Mesenchymal stem cell (in vitro differentiated cells and primary cell): ENCODE measurements around the gene TRIM66.
A peak's percentile ranks its signal among the peaks of the same experiment; 100 is the strongest.

ENCODE experiments used
- DNase-seq: peaks from one replicate; pipeline ENCODE4 v3.0.0-alpha.2; 2013
- H2AFZ ChIP-seq: one replicate; pipeline ENCODE4 v1.6.1; 2013; ENCODE audit warnings: low read depth, mild to moderate bottlenecking, control low read depth, inconsistent platforms, low read length, moderate library complexity
- H2AK5ac ChIP-seq: 2 replicates; pipeline ENCODE4 v1.6.1; 2013; ENCODE audit warnings: low read length, moderate library complexity, mild to moderate bottlenecking, inconsistent platforms; ENCODE audit not compliant: severe bottlenecking
- H2BK120ac ChIP-seq: one replicate; pipeline ENCODE4 v1.6.1; 2013; ENCODE audit warnings: low read depth, mild to moderate bottlenecking, inconsistent platforms, low read length, moderate library complexity
- H2BK12ac ChIP-seq, 2 experiments: one replicate each; pipeline ENCODE4 v1.6.1; 2013; ENCODE audit warnings: inconsistent platforms in 2 of 2, low read length in 2 of 2, mild to moderate bottlenecking in 2 of 2, moderate library complexity in 2 of 2, control low read depth in 1 of 2
- H2BK15ac ChIP-seq: one replicate; pipeline ENCODE4 v1.6.1; 2013; ENCODE audit warnings: mild to moderate bottlenecking, low read depth, inconsistent platforms; ENCODE audit not compliant: poor library complexity, severe bottlenecking
- H2BK5ac ChIP-seq: 2 replicates; pipeline ENCODE4 v1.6.1; 2013; ENCODE audit warnings: low read depth, mild to moderate bottlenecking, low read length, control low read depth, inconsistent platforms; ENCODE audit not compliant: poor library complexity, severe bottlenecking
- H3K14ac ChIP-seq, 2 experiments: one replicate each; pipeline ENCODE4 v1.6.1; 2013; ENCODE audit warnings: inconsistent platforms in 2 of 2, low read length in 2 of 2, control low read depth in 1 of 2, mild to moderate bottlenecking in 1 of 2, moderate library complexity in 1 of 2
- H3K18ac ChIP-seq, 2 experiments: one replicate each; pipeline ENCODE4 v1.6.1; 2013; ENCODE audit warnings: inconsistent platforms in 2 of 2, low read length in 2 of 2, control low read depth in 1 of 2, low read depth in 1 of 2, mild to moderate bottlenecking in 1 of 2
- H3K23ac ChIP-seq, 2 experiments: one replicate each; pipeline ENCODE4 v1.6.1; 2013; ENCODE audit warnings: inconsistent platforms in 2 of 2, low read length in 2 of 2, mild to moderate bottlenecking in 2 of 2, moderate library complexity in 2 of 2, control low read depth in 1 of 2
- H3K27ac ChIP-seq: 2 replicates; pipeline ENCODE4 v1.5.1; 2013; ENCODE audit warnings: mild to moderate bottlenecking, moderate library complexity, low read length, control low read depth, inconsistent platforms; ENCODE audit not compliant: poor library complexity, severe bottlenecking
- H3K27me3 ChIP-seq, 2 experiments: 2 replicates each; pipeline versions ENCODE4 v1.6.1 to v1.7.0; 2013; ENCODE audit warnings: low read length in 2 of 2, mild to moderate bottlenecking in 2 of 2, moderate library complexity in 2 of 2, control low read depth in 1 of 2, inconsistent platforms in 1 of 2; ENCODE audit not compliant: control insufficient read depth in 1 of 2, insufficient read depth in 1 of 2
- H3K36me3 ChIP-seq, 2 experiments: 2 replicates each; pipeline versions ENCODE4 v1.6.1 to v1.7.0; 2013; ENCODE audit warnings: low read length in 2 of 2, control low read depth in 1 of 2, inconsistent platforms in 1 of 2, low read depth in 1 of 2, mild to moderate bottlenecking in 1 of 2; ENCODE audit not compliant: insufficient read depth in 2 of 2, control insufficient read depth in 1 of 2
- H3K4ac ChIP-seq, 2 experiments: one replicate each; pipeline ENCODE4 v1.6.1; 2013; ENCODE audit warnings: inconsistent platforms in 2 of 2, low read length in 2 of 2, mild to moderate bottlenecking in 2 of 2, moderate library complexity in 2 of 2, control low read depth in 1 of 2, low read depth in 1 of 2
- H3K4me1 ChIP-seq: 2 replicates; pipeline ENCODE4 v1.6.1; 2013; ENCODE audit warnings: low read depth, low read length, control low read depth; ENCODE audit not compliant: control insufficient read depth, insufficient read depth
- H3K4me2 ChIP-seq: 2 replicates; pipeline ENCODE4 v1.6.1; 2013; ENCODE audit warnings: low read length, mild to moderate bottlenecking, inconsistent platforms; ENCODE audit not compliant: poor library complexity, severe bottlenecking
- H3K4me3 ChIP-seq, 2 experiments: 2 replicates each; pipeline versions ENCODE4 v1.5.1 to v1.7.0; 2013; ENCODE audit warnings: low read length in 2 of 2, mild to moderate bottlenecking in 2 of 2, control low read depth in 1 of 2, low read depth in 1 of 2; ENCODE audit not compliant: insufficient read depth in 1 of 2
- H3K79me1 ChIP-seq: replicated peaks from 2 replicates; pipeline ENCODE4 v1.6.1; 2013; ENCODE audit warnings: mild to moderate bottlenecking, control low read depth, low read length, inconsistent platforms; ENCODE audit not compliant: poor library complexity, severe bottlenecking
- H3K9ac ChIP-seq: 2 replicates; pipeline ENCODE4 v1.7.0; 2013; ENCODE audit warnings: mild to moderate bottlenecking, low read length, moderate library complexity
- H3K9me3 ChIP-seq: 2 replicates; pipeline ENCODE4 v1.7.0; 2013; ENCODE audit warnings: mild to moderate bottlenecking, low read length; ENCODE audit not compliant: control insufficient read depth
- H4K8ac ChIP-seq: one replicate; pipeline ENCODE4 v1.6.1; 2013; ENCODE audit warnings: inconsistent platforms, mild to moderate bottlenecking, low read length, moderate library complexity
- H4K91ac ChIP-seq: one replicate; pipeline ENCODE4 v1.6.1; 2013; ENCODE audit warnings: mild to moderate bottlenecking, low read length, inconsistent platforms
- WGBS: methylation state at CpG from one replicate; pipeline ENCODE4 v1.1.7; 2013; ENCODE audit warnings: mixed read lengths; 5-methylcytosine and 5-hydroxymethylcytosine counted together

TRIM66 gene

GRCh38 chr11:8674859-8675258 is 7.6 kb downstream of the TRIM66 start:
- Histone ChIP-seq H4K8ac (no peak overlapping the region), H3K9ac (no peak overlapping the region), H3K18ac (no peak overlapping the region), H3K36me3 (peaks cover 4 to 20% of the 10 kb centered on the region in 2 experiments), H3K23ac (no peak overlapping the region), H2AK5ac (no peak overlapping the region), H3K9me3 (no peaks in the 10 kb centered on the region), H2AFZ (no peak overlapping the region), H3K14ac (no peak overlapping the region), H3K4me3 (no peak overlapping the region), H2BK15ac (no peak overlapping the region), H3K27ac (no peak overlapping the region), H3K4me1 (peaks cover 6% of the 10 kb centered on the region), H2BK5ac (no peak overlapping the region), H2BK120ac (no peak overlapping the region), H3K4ac (no peak overlapping the region), H3K4me2 (no peak overlapping the region), H3K27me3 (no peaks in the 10 kb centered on the region), H3K79me1 (no peaks in the 10 kb centered on the region), H4K91ac (no peak overlapping the region), H2BK12ac (no peak overlapping the region)
- 93% methylated on average over 2 of the region's 2 CpGs for WGBS
- DNase-seq: no peak

GRCh38 chr11:8672346-8672745 is 10.1 kb downstream of the TRIM66 start:
- peaks cover 7% of the 10 kb centered on the region for H3K4me1 ChIP-seq
- peak overlapping the region; percentile 37 for H2AK5ac ChIP-seq
- no peak overlapping the region for H2BK15ac ChIP-seq
- no peak overlapping the region for H2BK12ac ChIP-seq
- peaks cover 0 to 11% of the 10 kb centered on the region in 2 experiments for H3K36me3 ChIP-seq
- no peak overlapping the region for H2BK120ac ChIP-seq
- H3K27me3 ChIP-seq: no peaks in the 10 kb centered on the region
- H3K4me2 ChIP-seq: no peak overlapping the region
- no peak overlapping the region for H2BK5ac ChIP-seq
- no peak overlapping the region for H3K23ac ChIP-seq
- peak overlapping the region; percentile 71 for H3K27ac ChIP-seq
- H2AFZ ChIP-seq: no peak overlapping the region
- no peaks in the 10 kb centered on the region for H3K9me3 ChIP-seq
- H3K9ac ChIP-seq: peak overlapping the region; percentile 92
- WGBS: 100% methylated on average over 2 of the region's 2 CpGs
- no peak overlapping the region for H4K91ac ChIP-seq
- H3K18ac ChIP-seq: peak overlapping the region in 1 of 2 experiments; percentile 34
- no peak overlapping the region for H3K14ac ChIP-seq
- H3K4ac ChIP-seq: no peak overlapping the region
- H3K79me1 ChIP-seq: no peaks in the 10 kb centered on the region
- no peak overlapping the region for H4K8ac ChIP-seq
- no peak for DNase-seq
- H3K4me3 ChIP-seq: no peak overlapping the region

GRCh38 chr11:8671651-8672062 is 10.8 kb downstream of the TRIM66 start:
- Histone ChIP-seq H2BK5ac (no peak overlapping the region), H3K4me2 (no peak overlapping the region), H3K9ac (peak overlapping the region; percentile 92), H2BK15ac (no peak overlapping the region), H3K9me3 (no peaks in the 10 kb centered on the region), H2AK5ac (peak overlapping the region; percentile 37), H2AFZ (no peak overlapping the region), H2BK120ac (no peak overlapping the region), H3K4me3 (peak overlapping the region in 1 of 2 experiments; percentile 13), H3K14ac (no peak overlapping the region), H3K79me1 (peaks cover 2% of the 10 kb centered on the region), H3K18ac (peak overlapping the region; percentile 34 to 44), H3K23ac (no peak overlapping the region), H3K4me1 (peaks cover 7% of the 10 kb centered on the region), H2BK12ac (peak overlapping the region; percentile 23 to 62), H3K27me3 (no peaks in the 10 kb centered on the region), H4K8ac (peak overlapping the region; percentile 86), H3K27ac (peak overlapping the region; percentile 71), H3K36me3 (peaks cover 0 to 5% of the 10 kb centered on the region in 2 experiments), H4K91ac (peak overlapping the region; percentile 60), H3K4ac (peak overlapping the region in 1 of 2 experiments; percentile 3)
- 77% methylated on average over 1 of the region's 1 CpG for WGBS
- DNase-seq: no peak

DNA sequence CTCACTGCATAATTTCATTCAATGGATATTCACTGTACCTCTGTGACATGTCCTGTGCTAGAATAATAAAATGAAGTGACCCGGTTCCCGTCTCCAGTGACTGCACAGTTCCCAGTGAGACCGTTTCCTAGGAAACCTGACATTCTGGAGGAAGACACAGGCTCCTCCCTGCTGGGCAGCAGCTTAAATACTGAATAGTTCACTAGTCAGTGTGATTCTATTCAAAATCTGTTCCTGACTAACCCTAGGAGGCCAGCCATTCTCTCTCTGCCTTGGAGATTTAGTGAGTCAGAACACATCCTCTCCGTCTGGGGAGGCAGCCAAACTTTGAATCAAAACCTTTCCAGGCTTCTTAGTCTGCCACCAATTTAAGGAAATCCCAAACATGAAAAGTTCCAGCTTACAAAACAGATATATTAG is 11.3 kb downstream of the TRIM66 start:
- Histone ChIP-seq H3K23ac (no peak overlapping the region), H3K9ac (peak overlapping the region; percentile 92), H2AK5ac (no peak overlapping the region), H3K79me1 (peaks cover 3% of the 10 kb centered on the region), H2BK15ac (no peak overlapping the region), H2BK5ac (no peak overlapping the region), H4K8ac (no peak overlapping the region), H3K14ac (no peak overlapping the region), H3K4me2 (no peak overlapping the region), H3K36me3 (peaks cover 0 to 5% of the 10 kb centered on the region in 2 experiments), H3K4me3 (peak overlapping the region in 1 of 2 experiments; percentile 61), H4K91ac (no peak overlapping the region), H3K18ac (no peak overlapping the region), H2BK120ac (no peak overlapping the region), H3K4me1 (peaks cover 7% of the 10 kb centered on the region), H3K4ac (no peak overlapping the region), H3K9me3 (no peaks in the 10 kb centered on the region), H3K27ac (peak overlapping the region; percentile 71), H2AFZ (no peak overlapping the region), H3K27me3 (no peaks in the 10 kb centered on the region), H2BK12ac (no peak overlapping the region)
- WGBS: 3% methylated on average over 4 of the region's 4 CpGs
- peak; percentile 83 for DNase-seq
